Epithelial cell of esophagus (primary cell): ENCODE measurements around the gene SFXN3.

Experiments
- DNase-seq: peaks from one replicate; pipeline ENCODE4 v3.0.0; 2010; ENCODE audit warnings: low read depth
- H3K4me3 ChIP-seq: 2 replicates; pipeline ENCODE4 v1.5.1; 2011; ENCODE audit warnings: mild to moderate bottlenecking, low read length, control low read depth
- TF ChIP-seq, protein P1 (sequence below): IDR thresholded peaks from 2 replicates; pipeline ENCODE4 v1.5.1; 2011; ENCODE audit warnings: low read depth, mild to moderate bottlenecking, low read length, control low read depth, inconsistent platforms; ENCODE audit not compliant: insufficient read depth; ENCODE audit errors: missing control alignments

The SFXN3 gene

GRCh38 chr10:101000127-101000914 lies 30.7 kb upstream of the SFXN3 start:
- TF ChIP-seq, protein P1, sequence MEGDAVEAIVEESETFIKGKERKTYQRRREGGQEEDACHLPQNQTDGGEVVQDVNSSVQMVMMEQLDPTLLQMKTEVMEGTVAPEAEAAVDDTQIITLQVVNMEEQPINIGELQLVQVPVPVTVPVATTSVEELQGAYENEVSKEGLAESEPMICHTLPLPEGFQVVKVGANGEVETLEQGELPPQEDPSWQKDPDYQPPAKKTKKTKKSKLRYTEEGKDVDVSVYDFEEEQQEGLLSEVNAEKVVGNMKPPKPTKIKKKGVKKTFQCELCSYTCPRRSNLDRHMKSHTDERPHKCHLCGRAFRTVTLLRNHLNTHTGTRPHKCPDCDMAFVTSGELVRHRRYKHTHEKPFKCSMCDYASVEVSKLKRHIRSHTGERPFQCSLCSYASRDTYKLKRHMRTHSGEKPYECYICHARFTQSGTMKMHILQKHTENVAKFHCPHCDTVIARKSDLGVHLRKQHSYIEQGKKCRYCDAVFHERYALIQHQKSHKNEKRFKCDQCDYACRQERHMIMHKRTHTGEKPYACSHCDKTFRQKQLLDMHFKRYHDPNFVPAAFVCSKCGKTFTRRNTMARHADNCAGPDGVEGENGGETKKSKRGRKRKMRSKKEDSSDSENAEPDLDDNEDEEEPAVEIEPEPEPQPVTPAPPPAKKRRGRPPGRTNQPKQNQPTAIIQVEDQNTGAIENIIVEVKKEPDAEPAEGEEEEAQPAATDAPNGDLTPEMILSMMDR = no peak
- DNase-seq = peak; percentile 32
- H3K4me3 ChIP-seq = peak overlapping the region; percentile 80

DNA sequence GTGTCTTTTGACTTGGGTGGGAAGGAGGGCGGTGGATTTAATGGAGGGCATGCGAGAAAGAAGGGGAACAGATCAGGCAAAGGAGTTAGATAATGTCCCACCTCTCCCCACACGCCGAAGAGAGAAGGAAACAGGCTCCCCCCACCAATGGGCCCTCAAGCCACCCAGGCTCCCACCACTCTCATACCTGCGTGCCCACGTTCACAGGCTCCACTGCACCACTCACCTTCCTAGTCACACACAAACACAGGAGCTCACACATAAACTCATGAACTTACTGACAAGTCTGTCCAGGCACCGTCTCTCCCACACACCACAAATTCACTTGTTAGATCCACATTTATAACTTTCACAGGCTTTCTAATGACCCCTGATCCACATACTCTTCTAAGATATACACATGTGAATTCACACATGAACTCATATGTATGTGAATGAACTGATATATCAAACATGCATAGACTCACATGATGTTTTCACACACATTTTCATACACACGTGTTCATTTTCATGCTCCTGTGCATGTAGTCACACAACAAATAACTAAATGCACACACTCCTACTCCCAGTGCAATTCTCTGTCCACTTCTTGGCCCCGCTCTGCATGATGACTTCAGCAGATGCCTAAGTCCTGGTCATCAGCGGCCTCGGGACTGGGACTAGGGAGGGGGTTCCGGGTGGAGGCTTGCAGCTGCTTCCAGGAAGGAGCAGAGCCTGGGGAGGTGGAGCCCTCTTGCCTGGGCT lies 29.9 kb upstream of the SFXN3 start:
- peak overlapping the region; percentile 80 for H3K4me3 ChIP-seq
- TF ChIP-seq, protein P1 = no peak
- DNase-seq = peak; percentile 61

DNA sequence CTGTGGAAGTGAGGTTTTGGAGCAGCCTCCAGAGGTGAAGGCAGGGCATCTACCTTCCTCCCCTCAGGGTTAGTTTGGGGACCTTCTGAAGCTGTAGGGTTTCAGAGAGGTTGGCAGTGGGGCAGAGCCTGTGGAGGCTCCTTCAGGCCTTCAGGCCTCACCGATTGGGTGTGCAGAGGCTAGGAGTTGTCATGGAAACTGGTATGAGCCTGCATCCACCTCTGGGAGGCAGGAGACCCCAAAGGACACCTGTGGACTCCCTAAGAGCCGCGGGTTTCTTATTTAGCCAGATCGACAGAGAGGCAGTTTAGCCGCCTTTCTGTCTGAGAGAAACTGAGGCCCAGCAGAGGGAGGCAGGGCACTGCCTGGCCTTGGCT lies 29.4 kb upstream of the SFXN3 start:
- DNase-seq = no peak
- no peak overlapping the region for H3K4me3 ChIP-seq
- TF ChIP-seq, protein P1 = no peak

DNA sequence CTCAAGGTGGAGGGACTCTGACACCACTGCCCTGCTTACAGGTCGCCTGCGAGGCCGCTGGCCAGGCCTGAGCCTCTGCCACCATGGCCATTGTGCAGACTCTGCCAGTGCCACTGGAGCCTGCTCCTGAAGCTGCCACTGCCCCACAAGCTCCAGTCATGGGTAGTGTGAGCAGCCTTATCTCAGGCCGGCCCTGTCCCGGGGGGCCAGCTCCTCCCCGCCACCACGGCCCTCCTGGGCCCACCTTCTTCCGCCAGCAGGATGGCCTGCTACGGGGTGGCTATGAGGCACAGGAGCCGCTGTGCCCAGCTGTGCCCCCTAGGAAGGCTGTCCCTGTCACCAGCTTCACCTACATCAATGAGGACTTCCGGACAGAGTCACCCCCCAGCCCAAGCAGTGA lies 28.6 kb upstream of the SFXN3 start:
- TF ChIP-seq, protein P1 = no peak
- no peak overlapping the region for H3K4me3 ChIP-seq
- no peak for DNase-seq

GRCh38 chr10:101003639-101004206 lies 27.3 kb upstream of the SFXN3 start:
- no peak for DNase-seq
- TF ChIP-seq, protein P1 = no peak
- no peak overlapping the region for H3K4me3 ChIP-seq

- TF ChIP-seq, protein P1 = no peak
- DNase-seq = no peak
These were observed 25.7 kb upstream of the SFXN3 start for GRCh38 chr10:101005361-101005760.

More at GRCh38 chr10:101005361-101005760, 25.7 kb upstream of the SFXN3 start:
- H3K4me3 ChIP-seq = no peak overlapping the region
